ENCODE results near the gene CD8B2. TPM values are rescaled to one million over a fixed set of nuclear protein-coding genes. Genes with fewer than 3 reads are reported as not detected.
"Not testable (repeated sequence)": the region's sequence is repeated elsewhere in the genome, so short reads cannot be mapped to it uniquely, and the experiment has no call there.

Gene CD8B2
- total RNA-seq: not detected
- not detected for polyA plus RNA-seq (2013, experiment 1 of 2)
- polyA plus RNA-seq (2013, experiment 2 of 2): not detected
- long read RNA-seq, experiment 1: 0 reads
- long read RNA-seq, experiment 2: 0 reads
- long read RNA-seq, experiment 3, full-length matches to known transcripts: 1 of 1 reads
- long read RNA-seq, experiment 3, partial matches to known transcripts: 0 of 1 reads
- long read RNA-seq, experiment 3, other reads (novel, unspliced or antisense): 0 of 1 reads
- long read RNA-seq, experiment 4: 0 reads

DNA sequence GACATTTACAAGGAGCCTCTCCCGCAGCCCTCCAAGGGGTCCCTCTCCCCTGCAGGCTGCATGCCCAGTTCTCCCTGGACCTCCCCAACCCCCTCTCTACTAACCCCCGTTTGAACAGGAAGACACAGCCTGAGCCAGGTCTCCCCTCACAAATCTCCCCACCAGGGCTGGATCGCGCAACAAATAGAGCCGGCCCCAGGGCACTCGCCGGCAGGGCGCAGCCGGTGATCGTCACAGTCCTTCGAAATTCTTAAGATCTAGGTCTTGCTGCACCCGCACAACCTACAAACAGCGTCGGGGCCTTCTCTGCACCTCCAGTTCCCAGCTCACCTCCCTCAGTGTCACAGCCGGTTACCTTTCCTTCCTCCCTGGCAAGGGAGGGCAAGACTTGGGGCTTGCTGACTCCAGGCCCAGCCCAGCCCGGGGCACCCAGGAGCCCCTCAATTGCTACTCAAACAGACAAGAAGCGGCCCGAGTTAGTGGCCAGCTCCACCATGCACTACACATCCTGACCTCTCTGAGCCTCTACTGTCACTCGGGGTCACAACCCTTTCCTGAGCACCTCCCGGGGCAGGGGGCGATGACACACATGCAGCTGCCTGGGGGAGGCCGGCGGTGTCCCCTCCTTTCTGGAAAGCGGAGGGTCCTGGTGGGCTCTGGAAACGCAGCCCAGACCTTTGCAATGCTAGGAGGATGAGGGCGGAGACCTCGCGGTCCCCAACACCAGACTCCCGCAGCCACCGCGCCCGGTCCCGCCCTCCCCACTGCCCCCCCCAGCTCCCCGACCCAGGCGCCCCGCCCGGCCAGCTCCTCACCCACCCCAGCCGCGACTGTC is at the start of gene CD8B2:
TSS of gene CD8B2 (plus strand) at position 814 of the 835 bp plus-strand sequence. CDS start 63 bp downstream, outside the sequence.
- H3K27me3 ChIP-seq (ENCODE audit: control insufficient read depth, insufficient read depth, low read length, poor library complexity, severe bottlenecking): peaks cover 18% of the 10 kb centered on the region
- not testable (repeated sequence) for H3K9me3 Mint-ChIP-seq; H3K9ac ChIP-seq (ENCODE audit: extremely low read depth, low read length, poor library complexity, severe bottlenecking); H3K4me1 ChIP-seq (ENCODE audit: control insufficient read depth, insufficient read depth, low read length); H3K4me3 ChIP-seq (ENCODE audit: low read length); H3K27ac Mint-ChIP-seq; H3K27ac ChIP-seq (ENCODE audit: low read depth, low read length); H3K36me3 Mint-ChIP-seq (ENCODE audit: low read depth); H3K36me3 ChIP-seq (ENCODE audit: control insufficient read depth, insufficient read depth, low read length); H3K9me3 ChIP-seq (ENCODE audit: control insufficient read depth, low read length); H3K4me1 Mint-ChIP-seq
- H3K4me3 Mint-ChIP-seq: peak within 1 kb of the TSS; percentile 43
- WGBS, 2 experiments (ENCODE audit: insufficient coverage in 1 of 2, insufficient read length in 1 of 2): 31% methylated on average over 13 of the region's 39 CpGs; no CpG with 5 or more reads in 1 of the 2 experiments
- DNase-seq: peak; percentile 63
- H3K27me3 Mint-ChIP-seq (ENCODE audit: insufficient read depth): peaks cover 31% of the 10 kb centered on the region

DNA sequence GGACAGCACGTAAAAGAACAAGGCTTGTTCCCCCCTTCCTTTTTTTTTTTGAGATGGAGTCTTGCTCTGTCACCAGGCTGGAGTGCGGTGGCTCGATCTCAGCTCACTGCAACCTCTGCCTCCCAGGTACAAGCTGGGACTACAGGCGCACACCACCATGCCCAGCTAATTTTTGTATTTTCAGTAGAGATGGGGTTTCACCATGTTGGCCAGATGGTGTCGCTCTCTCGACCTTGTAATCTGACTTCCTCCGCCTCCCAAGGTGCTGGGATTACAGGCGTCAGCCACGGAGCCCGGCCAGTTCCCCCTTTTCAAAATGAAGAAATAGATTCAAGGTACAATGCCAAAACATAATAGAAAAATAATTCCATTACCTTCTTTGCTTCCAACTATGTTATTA is 25.3 kb upstream of the CD8B2 start:
- not testable (repeated sequence) for H3K4me3 Mint-ChIP-seq; H3K9me3 Mint-ChIP-seq; H3K36me3 Mint-ChIP-seq (ENCODE audit: low read depth); H3K9me3 ChIP-seq (ENCODE audit: control insufficient read depth, low read length); H3K36me3 ChIP-seq (ENCODE audit: control insufficient read depth, insufficient read depth, low read length); H3K4me1 ChIP-seq (ENCODE audit: control insufficient read depth, insufficient read depth, low read length); H3K4me3 ChIP-seq (ENCODE audit: low read length); H3K9ac ChIP-seq (ENCODE audit: extremely low read depth, low read length, poor library complexity, severe bottlenecking); H3K27me3 Mint-ChIP-seq (ENCODE audit: insufficient read depth); H3K27ac ChIP-seq (ENCODE audit: low read depth, low read length); H3K4me1 Mint-ChIP-seq; H3K27me3 ChIP-seq (ENCODE audit: control insufficient read depth, insufficient read depth, low read length, poor library complexity, severe bottlenecking); H3K27ac Mint-ChIP-seq
- DNase-seq: peak; percentile 63
- WGBS, 2 experiments (ENCODE audit: insufficient coverage in 1 of 2, insufficient read length in 1 of 2): 56% methylated on average over 8 of the region's 10 CpGs; no CpG with 5 or more reads in 1 of the 2 experiments
- TF ChIP-seq, protein P1, sequence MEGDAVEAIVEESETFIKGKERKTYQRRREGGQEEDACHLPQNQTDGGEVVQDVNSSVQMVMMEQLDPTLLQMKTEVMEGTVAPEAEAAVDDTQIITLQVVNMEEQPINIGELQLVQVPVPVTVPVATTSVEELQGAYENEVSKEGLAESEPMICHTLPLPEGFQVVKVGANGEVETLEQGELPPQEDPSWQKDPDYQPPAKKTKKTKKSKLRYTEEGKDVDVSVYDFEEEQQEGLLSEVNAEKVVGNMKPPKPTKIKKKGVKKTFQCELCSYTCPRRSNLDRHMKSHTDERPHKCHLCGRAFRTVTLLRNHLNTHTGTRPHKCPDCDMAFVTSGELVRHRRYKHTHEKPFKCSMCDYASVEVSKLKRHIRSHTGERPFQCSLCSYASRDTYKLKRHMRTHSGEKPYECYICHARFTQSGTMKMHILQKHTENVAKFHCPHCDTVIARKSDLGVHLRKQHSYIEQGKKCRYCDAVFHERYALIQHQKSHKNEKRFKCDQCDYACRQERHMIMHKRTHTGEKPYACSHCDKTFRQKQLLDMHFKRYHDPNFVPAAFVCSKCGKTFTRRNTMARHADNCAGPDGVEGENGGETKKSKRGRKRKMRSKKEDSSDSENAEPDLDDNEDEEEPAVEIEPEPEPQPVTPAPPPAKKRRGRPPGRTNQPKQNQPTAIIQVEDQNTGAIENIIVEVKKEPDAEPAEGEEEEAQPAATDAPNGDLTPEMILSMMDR (conservative IDR thresholded peaks at IDR 0.05): peak; percentile 67

DNA sequence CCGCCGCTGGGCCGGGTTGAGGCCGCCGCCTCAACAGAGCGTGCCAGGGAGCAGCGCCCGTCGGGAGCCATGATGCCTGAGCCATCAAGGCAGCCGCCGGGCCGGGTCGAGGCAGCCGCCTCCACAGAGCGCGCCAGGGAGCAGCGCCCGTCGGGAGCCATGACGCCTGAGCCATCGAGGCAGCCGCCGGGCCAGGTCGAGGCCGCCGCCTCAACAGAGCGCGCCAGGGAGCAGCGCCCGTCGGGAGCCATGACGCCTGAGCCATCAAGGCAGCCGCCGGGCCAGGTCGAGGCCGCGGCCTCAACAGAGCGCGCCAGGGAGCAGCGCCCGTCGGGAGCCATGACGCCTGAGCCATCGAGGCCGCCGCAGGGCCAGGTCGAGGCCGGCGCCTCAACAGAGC is 19.6 kb upstream of the CD8B2 start:
- H3K36me3 ChIP-seq (ENCODE audit: control insufficient read depth, insufficient read depth, low read length); H3K9me3 Mint-ChIP-seq; H3K9me3 ChIP-seq (ENCODE audit: control insufficient read depth, low read length); H3K4me3 Mint-ChIP-seq; H3K36me3 Mint-ChIP-seq (ENCODE audit: low read depth); DNase-seq; H3K4me3 ChIP-seq (ENCODE audit: low read length); H3K27me3 Mint-ChIP-seq (ENCODE audit: insufficient read depth); H3K9ac ChIP-seq (ENCODE audit: extremely low read depth, low read length, poor library complexity, severe bottlenecking); H3K27ac Mint-ChIP-seq; H3K4me1 Mint-ChIP-seq; H3K4me1 ChIP-seq (ENCODE audit: control insufficient read depth, insufficient read depth, low read length); H3K27ac ChIP-seq (ENCODE audit: low read depth, low read length); H3K27me3 ChIP-seq (ENCODE audit: control insufficient read depth, insufficient read depth, low read length, poor library complexity, severe bottlenecking): not testable (repeated sequence)
- 95 to 96% methylated on average over 17 to 43 of the region's 49 CpGs for WGBS, 2 experiments (ENCODE audit: insufficient coverage in 1 of 2, insufficient read length in 1 of 2)

DNA sequence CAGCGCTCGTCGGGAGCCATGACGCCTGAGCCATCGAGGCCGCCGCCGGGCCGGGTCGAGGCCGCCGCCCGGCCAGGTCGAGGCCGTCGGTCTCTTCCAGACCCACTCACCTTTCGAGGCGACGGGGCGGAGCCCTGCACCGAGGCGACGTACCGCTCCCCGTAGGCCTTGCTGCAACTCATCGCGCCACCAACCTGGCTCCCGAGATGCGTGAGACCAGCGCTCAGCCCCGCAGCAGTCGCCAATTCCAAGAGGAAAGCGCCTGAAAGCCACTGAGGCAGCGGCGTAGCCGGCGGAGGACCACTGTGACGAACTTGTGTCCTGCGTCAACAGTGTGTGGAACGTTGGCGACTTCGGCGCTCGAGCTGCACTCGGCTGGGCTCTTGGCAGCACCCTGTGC is 19.1 kb upstream of the CD8B2 start, which contains the start of gene RGPD3:
TSS of gene RGPD3 (minus strand) at position 307 of the 400 bp plus-strand sequence. CDS start at position 182, 125 bp downstream.
- not testable (repeated sequence) for H3K9me3 Mint-ChIP-seq; H3K9ac ChIP-seq (ENCODE audit: extremely low read depth, low read length, poor library complexity, severe bottlenecking); H3K36me3 Mint-ChIP-seq (ENCODE audit: low read depth); DNase-seq; H3K27ac Mint-ChIP-seq; H3K9me3 ChIP-seq (ENCODE audit: control insufficient read depth, low read length); H3K27me3 Mint-ChIP-seq (ENCODE audit: insufficient read depth); H3K27ac ChIP-seq (ENCODE audit: low read depth, low read length); H3K36me3 ChIP-seq (ENCODE audit: control insufficient read depth, insufficient read depth, low read length); H3K4me3 ChIP-seq (ENCODE audit: low read length); H3K4me3 Mint-ChIP-seq; H3K4me1 Mint-ChIP-seq; H3K4me1 ChIP-seq (ENCODE audit: control insufficient read depth, insufficient read depth, low read length); H3K27me3 ChIP-seq (ENCODE audit: control insufficient read depth, insufficient read depth, low read length, poor library complexity, severe bottlenecking)
- WGBS, 2 experiments (ENCODE audit: insufficient coverage in 1 of 2, insufficient read length in 1 of 2): 96 to 98% methylated on average over 19 to 45 of the region's 45 CpGs
